PC-3 (cell line): ENCODE results near the gene TAF1.
"Not testable (repeated sequence)": the region's sequence is repeated elsewhere in the genome, so short reads cannot be mapped to it uniquely, and the experiment has no call there.

Experiments
- EZH2phosphoT487 ChIP-seq: fragments of 300-600 bp; sonication (generic); IDR thresholded peaks from 2 replicates; pipeline ENCODE4 v1.6.1; 2018; ENCODE audit warnings: mild to moderate bottlenecking, antibody characterized with exemption, low read length, borderline replicate concordance
- TF ChIP-seq, protein P1 (sequence below): fragments of 300-600 bp; sonication (generic); conservative IDR thresholded peaks from 2 replicates; pipeline ENCODE4 v1.5.1; 2017; ENCODE audit warnings: antibody characterized with exemption, low read depth, mild to moderate bottlenecking, low read length

- TF ChIP-seq, protein P1, sequence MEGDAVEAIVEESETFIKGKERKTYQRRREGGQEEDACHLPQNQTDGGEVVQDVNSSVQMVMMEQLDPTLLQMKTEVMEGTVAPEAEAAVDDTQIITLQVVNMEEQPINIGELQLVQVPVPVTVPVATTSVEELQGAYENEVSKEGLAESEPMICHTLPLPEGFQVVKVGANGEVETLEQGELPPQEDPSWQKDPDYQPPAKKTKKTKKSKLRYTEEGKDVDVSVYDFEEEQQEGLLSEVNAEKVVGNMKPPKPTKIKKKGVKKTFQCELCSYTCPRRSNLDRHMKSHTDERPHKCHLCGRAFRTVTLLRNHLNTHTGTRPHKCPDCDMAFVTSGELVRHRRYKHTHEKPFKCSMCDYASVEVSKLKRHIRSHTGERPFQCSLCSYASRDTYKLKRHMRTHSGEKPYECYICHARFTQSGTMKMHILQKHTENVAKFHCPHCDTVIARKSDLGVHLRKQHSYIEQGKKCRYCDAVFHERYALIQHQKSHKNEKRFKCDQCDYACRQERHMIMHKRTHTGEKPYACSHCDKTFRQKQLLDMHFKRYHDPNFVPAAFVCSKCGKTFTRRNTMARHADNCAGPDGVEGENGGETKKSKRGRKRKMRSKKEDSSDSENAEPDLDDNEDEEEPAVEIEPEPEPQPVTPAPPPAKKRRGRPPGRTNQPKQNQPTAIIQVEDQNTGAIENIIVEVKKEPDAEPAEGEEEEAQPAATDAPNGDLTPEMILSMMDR: not testable (repeated sequence)
- TF ChIP-seq EZH2phosphoT487: not testable (repeated sequence)
Observed at GRCh38 chrX:71349867-71350266, 16.3 kb upstream of the TAF1 start.
